Tongue (tissue), 2 donors: ENCODE measurements around the gene TAS2R39. TPM values are rescaled to one million over a fixed set of nuclear protein-coding genes. Genes with fewer than 3 reads are reported as not detected.
"Not testable (repeated sequence)": the region's sequence is repeated elsewhere in the genome, so short reads cannot be mapped to it uniquely, and the experiment has no call there.

Experiments
- DNase-seq: peaks from one replicate; pipeline ENCODE4 v3.0.0-alpha.2; 2015
- total RNA-seq: library from RNA; depleted of rRNA; stranded (reverse); fragments of >200 nt; gene quantifications from one replicate; pipeline ENCODE4 v1.2.3, GENCODE V29; 2014

Gene TAS2R39
- not detected for total RNA-seq

GRCh38 chr7:143183024-143183423 lies at the start of gene TAS2R39:
Gene TAS2R39 (plus strand): TSS chr7:143183419. CDS start chr7:143183419, 0 bp downstream.
- DNase-seq, result no peak

GRCh38 chr7:143147070-143147469 lies 36.1 kb upstream of the TAS2R39 start:
- no peak for DNase-seq

- DNase-seq, result no peak
Measured at GRCh38 chr7:143148050-143148449, 35.2 kb upstream of the TAS2R39 start.

GRCh38 chr7:143148651-143149050 lies 34.6 kb upstream of the TAS2R39 start:
- no peak for DNase-seq

DNA sequence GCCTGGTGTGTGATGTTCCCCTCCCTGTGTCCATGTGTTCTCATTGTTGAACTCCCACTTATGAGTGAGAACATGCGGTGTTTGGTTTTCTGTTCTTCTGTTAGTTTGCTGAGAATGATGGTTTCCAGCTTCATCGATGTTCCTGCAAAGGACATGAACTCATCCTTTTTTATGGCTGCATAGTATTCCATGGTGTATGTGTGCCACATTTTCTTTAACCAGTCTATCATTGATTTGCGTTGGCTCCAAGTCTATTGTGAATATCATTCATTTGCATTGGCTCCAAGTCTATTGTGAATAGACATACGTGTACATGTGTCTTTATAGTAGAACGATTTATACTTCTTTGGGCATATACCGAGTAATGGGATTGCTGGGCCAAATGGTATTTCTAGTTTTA lies 32.5 kb upstream of the TAS2R39 start:
- not testable (repeated sequence) for DNase-seq

GRCh38 chr7:143158617-143159016 lies 24.6 kb upstream of the TAS2R39 start:
- not testable (repeated sequence) for DNase-seq

GRCh38 chr7:143171697-143172096 lies 11.5 kb upstream of the TAS2R39 start:
- no peak for DNase-seq

GRCh38 chr7:143172354-143172753 lies 10.9 kb upstream of the TAS2R39 start:
- peak; percentile 61 for DNase-seq

GRCh38 chr7:143176128-143176527 lies 7.1 kb upstream of the TAS2R39 start:
- DNase-seq, result no peak

- no peak for DNase-seq
Measured at GRCh38 chr7:143177374-143178119, 5.7 kb upstream of the TAS2R39 start.

DNA sequence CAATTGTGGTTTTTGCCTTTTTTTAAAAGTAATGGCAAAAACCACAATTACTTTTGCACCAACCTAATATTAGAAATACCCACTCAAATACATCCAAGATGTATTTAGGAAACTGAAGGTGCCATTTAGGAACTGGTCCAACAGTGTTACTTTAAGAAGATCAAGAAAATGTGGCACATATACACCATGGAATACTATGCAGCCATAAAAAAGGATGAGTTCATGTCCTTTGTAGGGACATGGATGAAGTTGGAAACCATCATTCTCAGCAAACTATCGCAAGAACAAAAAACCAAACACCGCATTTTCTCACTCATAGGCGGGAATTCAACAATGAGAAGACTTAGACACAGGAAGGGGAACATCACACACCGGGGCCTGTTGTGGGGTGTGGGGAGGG lies 2.4 kb upstream of the TAS2R39 start:
- DNase-seq, result not testable (repeated sequence)

DNA sequence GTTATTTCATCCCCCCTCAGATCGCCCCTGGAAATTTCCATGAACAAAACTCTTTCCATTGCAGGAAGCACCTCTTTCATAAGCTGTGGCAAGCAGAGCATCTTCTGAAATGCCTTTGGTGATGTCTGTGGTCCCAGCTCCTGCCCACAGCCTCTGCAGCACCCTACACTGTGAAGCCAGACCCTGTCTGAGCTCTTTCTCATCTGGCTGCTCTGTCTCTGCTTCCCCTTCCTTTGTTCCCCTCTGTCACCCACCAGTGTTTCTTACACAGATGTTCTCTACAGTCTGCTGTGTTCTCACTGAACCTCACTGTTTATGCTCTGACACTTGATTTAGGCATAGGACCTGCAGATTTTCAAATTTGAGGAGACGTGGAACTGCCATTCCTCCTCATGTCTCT lies 1.9 kb upstream of the TAS2R39 start:
- no peak for DNase-seq

DNA sequence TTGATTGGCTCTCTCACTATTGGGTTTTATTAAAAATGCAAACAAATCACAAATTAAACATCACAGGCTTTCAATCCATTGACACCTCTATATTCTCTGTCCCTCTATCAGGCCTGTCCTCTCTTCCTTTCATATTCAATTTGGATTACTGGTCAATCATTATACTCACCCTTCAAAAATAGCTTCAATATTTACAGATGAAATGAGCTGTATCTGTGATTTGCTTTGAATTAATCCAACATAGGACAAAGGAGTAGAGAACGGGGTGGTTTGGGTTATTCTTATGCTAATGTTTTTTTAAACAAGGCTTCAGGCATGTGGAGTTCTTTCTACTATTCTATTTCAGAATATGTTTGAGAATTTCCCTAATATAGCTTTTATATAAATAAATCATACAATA lies 2.3 kb downstream of the TAS2R39 start:
- no peak for DNase-seq

- no peak for DNase-seq
Measured at GRCh38 chr7:143188994-143189393, 5.8 kb downstream of the TAS2R39 start.

DNA sequence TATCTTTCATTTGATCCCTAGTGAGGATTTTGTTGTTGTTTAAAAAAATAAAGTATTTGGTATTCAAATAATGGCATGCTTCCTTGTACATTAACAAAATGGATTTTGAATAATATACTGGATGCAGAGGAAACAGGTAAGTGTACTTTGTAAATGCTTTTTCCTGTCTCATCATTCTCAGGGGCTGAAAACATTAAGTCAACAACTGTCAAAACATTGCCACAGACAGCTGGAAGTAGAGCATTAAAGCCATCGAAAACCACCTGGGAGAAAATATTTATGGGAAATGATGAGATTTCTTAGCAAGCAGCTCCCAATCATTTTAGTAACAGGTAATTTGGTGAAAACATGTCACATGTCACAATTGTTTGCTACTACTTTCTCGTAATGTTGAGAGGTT lies 10.7 kb downstream of the TAS2R39 start:
- DNase-seq, result no peak

- no peak for DNase-seq
Measured at GRCh38 chr7:143199040-143199439, 15.8 kb downstream of the TAS2R39 start.

GRCh38 chr7:143202161-143202560 lies 18.9 kb downstream of the TAS2R39 start:
- DNase-seq, result no peak

DNA sequence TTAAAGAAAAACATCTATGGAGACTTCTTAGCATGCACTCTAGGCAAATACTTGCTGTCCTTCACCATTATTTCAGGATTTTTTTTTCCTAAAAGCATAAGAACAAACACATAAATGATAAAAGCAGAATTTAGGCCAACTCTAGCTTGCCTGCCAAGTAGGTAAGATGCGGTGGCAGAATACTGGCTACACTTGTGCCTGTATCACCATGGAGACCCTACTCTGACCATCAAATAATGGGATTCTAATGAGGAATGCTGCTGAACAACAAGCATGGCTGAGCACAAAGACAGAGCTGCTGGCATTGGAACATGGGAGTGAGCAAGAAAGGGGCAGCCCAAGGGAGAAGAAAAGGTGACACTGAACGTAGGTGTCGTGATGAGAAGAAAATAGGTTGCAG lies 20.2 kb downstream of the TAS2R39 start:
- no peak for DNase-seq

- DNase-seq, result no peak
Measured at GRCh38 chr7:143205560-143206293, 22.5 kb downstream of the TAS2R39 start.

DNA sequence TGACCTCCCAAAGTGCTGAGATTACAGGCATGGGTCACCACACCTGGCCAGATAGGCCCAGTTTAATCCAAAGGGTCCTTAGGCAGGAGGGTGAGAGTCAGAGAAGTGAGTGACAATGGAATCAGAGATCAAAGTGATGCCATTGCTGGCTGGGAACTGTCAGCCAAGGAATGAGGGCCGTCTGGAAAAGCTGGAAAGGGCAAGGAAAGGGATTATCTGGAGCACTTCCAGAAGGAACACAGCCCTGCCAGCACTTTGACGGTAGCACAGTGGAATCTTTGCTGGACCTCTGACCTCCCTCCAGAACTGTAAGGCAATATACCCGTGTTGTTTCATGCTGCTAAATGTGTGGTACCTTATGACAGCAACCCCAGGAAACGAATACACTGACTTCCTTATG lies 27.3 kb downstream of the TAS2R39 start:
- no peak for DNase-seq

- DNase-seq, result not testable (repeated sequence)
Measured at GRCh38 chr7:143213478-143213877, 30.3 kb downstream of the TAS2R39 start.

DNA sequence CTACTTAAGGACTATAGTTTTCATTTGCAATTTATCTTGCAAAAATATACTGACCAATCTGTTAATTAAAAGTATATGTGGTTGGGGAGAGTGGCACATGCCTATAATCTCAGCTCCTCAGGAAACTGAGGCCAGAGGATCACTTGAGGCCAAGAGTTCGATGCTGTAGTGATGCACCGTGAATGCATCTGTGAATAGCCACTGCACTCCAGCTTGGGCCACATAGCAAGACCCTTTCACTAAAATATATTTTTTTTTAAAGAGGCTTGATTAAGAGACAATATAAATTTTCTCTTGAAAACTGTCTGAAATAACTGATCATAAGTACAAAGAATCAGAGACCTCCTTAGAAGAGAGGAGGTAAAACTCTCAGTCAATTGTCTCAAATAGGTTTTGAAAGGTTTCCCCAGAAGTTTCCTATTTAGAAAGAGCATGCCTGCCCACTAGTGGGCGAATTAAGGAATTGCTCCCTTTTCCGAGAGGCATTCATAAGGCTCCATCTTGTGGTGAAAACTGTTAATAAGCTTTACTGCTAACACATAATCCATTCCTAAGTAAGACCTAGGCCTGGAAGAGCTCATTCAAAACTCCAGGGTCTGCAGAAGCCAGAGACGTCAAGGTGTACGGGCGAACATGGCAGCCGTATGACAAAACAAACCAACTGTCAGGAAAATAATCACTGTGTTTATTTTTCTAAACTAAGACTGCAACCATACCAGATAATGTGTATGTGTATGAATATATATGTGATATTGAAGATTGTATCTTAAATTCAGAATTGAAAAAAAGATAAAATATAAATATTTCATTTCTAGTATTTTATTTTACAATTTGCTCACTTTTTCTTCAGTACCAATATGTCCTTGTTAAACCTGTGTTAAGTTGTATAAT lies 31.8 kb downstream of the TAS2R39 start:
- DNase-seq, result peak; percentile 94

- no peak for DNase-seq
Measured at GRCh38 chr7:143216151-143216550, 32.9 kb downstream of the TAS2R39 start.
